ENCODE data around the gene PCSK2. TPM values are rescaled to one million over a fixed set of nuclear protein-coding genes. Genes with fewer than 3 reads are reported as not detected.

The PCSK2 gene
- total RNA-seq, 5 donors from 2014 or later (not counting 1 experiment from before 2014, with no cell fraction given), result not detected

- H3K4me3 ChIP-seq (ENCODE audit: control insufficient read depth in 1 of 2, extremely low read depth in 1 of 2, low read length in 1 of 2), result no peak overlapping the region
- no peaks in the 10 kb centered on the region for H3K9me3 ChIP-seq
- ATAC-seq (replicated peaks in 1 of 4) (no peak), DNase-seq (no peak)
- Mint-ChIP-seq H3K9me3 (no peaks in the 10 kb centered on the region), H3K4me1 (peaks cover 0 to 2% (median 0%) of the 10 kb centered on the region in 3 donors), H3K27ac (no peak overlapping the region), H3K27me3 (peaks cover 0 to 3% of the 10 kb centered on the region in 2 donors), H3K4me3 (no peak overlapping the region), H3K36me3 (no peaks in the 10 kb centered on the region)
- ChIA-PET POLR2A (no interaction called here), CTCF (interaction anchor here in 1 of 2 donors (0.8 kb wide), 1 partner anchor 19 kb away, joined by 3 read pairs; no protein-coding TSS in a partner anchor)
- H3K27me3 ChIP-seq (replicated peaks in 1 of 2; ENCODE audit: control insufficient read depth in 2 of 2, extremely low read depth in 1 of 2, insufficient read depth in 2 of 2, low read length in 1 of 2), result no peaks in the 10 kb centered on the region
- H3K36me3 ChIP-seq (ENCODE audit: control insufficient read depth in 2 of 2, extremely low read depth in 1 of 2, insufficient read depth in 1 of 2, low read length in 1 of 2), result no peaks in the 10 kb centered on the region
- H3K4me1 ChIP-seq (ENCODE audit: control insufficient read depth in 1 of 2, extremely low read depth in 1 of 2, insufficient read depth in 2 of 2, low read length in 2 of 2), result no peaks in the 10 kb centered on the region
- no peak overlapping the region for H3K27ac ChIP-seq (ENCODE audit: low read length)
- 100% methylated on average over 1 of the region's 8 CpGs for WGBS (ENCODE audit: insufficient coverage)
Measured at GRCh38 chr20:17524560-17524959, 297.7 kb downstream of the PCSK2 start.

- Histone ChIP-seq H3K27ac (ENCODE audit: low read length) (no peak overlapping the region), H3K9me3 (no peaks in the 10 kb centered on the region), H3K36me3 (ENCODE audit: control insufficient read depth in 2 of 2, extremely low read depth in 1 of 2, insufficient read depth in 1 of 2, low read length in 1 of 2) (no peaks in the 10 kb centered on the region), H3K4me1 (ENCODE audit: control insufficient read depth in 1 of 2, extremely low read depth in 1 of 2, insufficient read depth in 2 of 2, low read length in 2 of 2) (peaks cover 0 to 1% of the 10 kb centered on the region in 2 experiments), H3K27me3 (replicated peaks in 1 of 2; ENCODE audit: control insufficient read depth in 2 of 2, extremely low read depth in 1 of 2, insufficient read depth in 2 of 2, low read length in 1 of 2) (no peaks in the 10 kb centered on the region), H3K4me3 (ENCODE audit: control insufficient read depth in 1 of 2, extremely low read depth in 1 of 2, low read length in 1 of 2) (no peak overlapping the region)
- Mint-ChIP-seq H3K9me3 (no peaks in the 10 kb centered on the region), H3K4me1 (peaks cover 0 to 3% (median 0%) of the 10 kb centered on the region in 3 donors), H3K27me3 (peaks cover under 1 to 5% of the 10 kb centered on the region in 2 donors), H3K4me3 (no peak overlapping the region), H3K27ac (no peak overlapping the region), H3K36me3 (no peaks in the 10 kb centered on the region)
- ATAC-seq (replicated peaks in 1 of 4) (no peak), DNase-seq (no peak)
- CTCF ChIA-PET, result interaction anchor here in 1 of 2 donors (0.6 kb wide), 1 partner anchor 11 kb away, joined by 3 read pairs; no protein-coding TSS in a partner anchor
- POLR2A ChIA-PET, result interaction anchor here in 1 of 2 donors (0.5 kb wide), 1 partner anchor 157 kb away, joined by 5 read pairs; no protein-coding TSS in a partner anchor
- WGBS (ENCODE audit: insufficient coverage), result 100% methylated on average over 1 of the region's 5 CpGs
Measured at GRCh38 chr20:17525132-17525531, 298.3 kb downstream of the PCSK2 start.

- POLR2A ChIA-PET, result no interaction called here
- peaks cover 0 to 6% (median 4%) of the 10 kb centered on the region in 3 donors for H3K4me1 Mint-ChIP-seq
- ATAC-seq (replicated peaks in 1 of 4), result peak in 2 of 4 experiments; percentile 63 to 76
Measured at GRCh38 chr20:17525650-17526049, 298.8 kb downstream of the PCSK2 start.

GRCh38 chr20:17529586-17529985 is 302.7 kb downstream of the PCSK2 start:
- CTCF ChIA-PET, result interaction anchor here (0.6 kb wide), 2 partner anchors 25 to 93 kb away, joined by 3 to 4 read pairs; no protein-coding TSS in a partner anchor
- H3K4me3 ChIP-seq (ENCODE audit: control insufficient read depth in 1 of 2, extremely low read depth in 1 of 2, low read length in 1 of 2), result no peak overlapping the region
- no peaks in the 10 kb centered on the region for H3K9me3 Mint-ChIP-seq
- H3K27ac Mint-ChIP-seq, result no peak overlapping the region
- peaks cover 0 to 14% of the 10 kb centered on the region in 2 experiments for H3K27me3 ChIP-seq (replicated peaks in 1 of 2; ENCODE audit: control insufficient read depth in 2 of 2, extremely low read depth in 1 of 2, insufficient read depth in 2 of 2, low read length in 1 of 2)
- H3K4me1 ChIP-seq (ENCODE audit: control insufficient read depth in 1 of 2, extremely low read depth in 1 of 2, insufficient read depth in 2 of 2, low read length in 2 of 2), result peaks cover 5 to 13% of the 10 kb centered on the region in 2 experiments
- no peaks in the 10 kb centered on the region for H3K36me3 Mint-ChIP-seq
- no peak for ATAC-seq (replicated peaks in 1 of 4)
- H3K4me3 Mint-ChIP-seq, result peak overlapping the region in 1 of 3 donors; percentile 69
- H3K27me3 Mint-ChIP-seq, result peaks cover 10 to 14% of the 10 kb centered on the region in 2 donors
- no peaks in the 10 kb centered on the region for H3K36me3 ChIP-seq (ENCODE audit: control insufficient read depth in 2 of 2, extremely low read depth in 1 of 2, insufficient read depth in 1 of 2, low read length in 1 of 2)
- POLR2A ChIA-PET, result no interaction called here
- H3K9me3 ChIP-seq, result no peaks in the 10 kb centered on the region
- no peak for DNase-seq
- no peak overlapping the region for H3K27ac ChIP-seq (ENCODE audit: low read length)
- peaks cover 0 to 20% (median 9%) of the 10 kb centered on the region in 3 donors for H3K4me1 Mint-ChIP-seq

More at GRCh38 chr20:17525650-17526049, 298.8 kb downstream of the PCSK2 start:
- CTCF ChIA-PET, result no interaction called here
- Mint-ChIP-seq H3K9me3 (no peaks in the 10 kb centered on the region), H3K27me3 (peaks cover 5 to 9% of the 10 kb centered on the region in 2 donors), H3K27ac (no peak overlapping the region), H3K36me3 (no peaks in the 10 kb centered on the region), H3K4me3 (no peak overlapping the region)
- no peaks in the 10 kb centered on the region for H3K27me3 ChIP-seq (replicated peaks in 1 of 2; ENCODE audit: control insufficient read depth in 2 of 2, extremely low read depth in 1 of 2, insufficient read depth in 2 of 2, low read length in 1 of 2)
- DNase-seq, result peak in 3 of 35 experiments; percentile 25 to 51 (median 35)
- H3K27ac ChIP-seq (ENCODE audit: low read length), result no peak overlapping the region
- no peak overlapping the region for H3K4me3 ChIP-seq (ENCODE audit: control insufficient read depth in 1 of 2, extremely low read depth in 1 of 2, low read length in 1 of 2)
- no peaks in the 10 kb centered on the region for H3K9me3 ChIP-seq
- H3K4me1 ChIP-seq (ENCODE audit: control insufficient read depth in 1 of 2, extremely low read depth in 1 of 2, insufficient read depth in 2 of 2, low read length in 2 of 2), result peaks cover 0 to 6% of the 10 kb centered on the region in 2 experiments
- H3K36me3 ChIP-seq (ENCODE audit: control insufficient read depth in 2 of 2, extremely low read depth in 1 of 2, insufficient read depth in 1 of 2, low read length in 1 of 2), result no peaks in the 10 kb centered on the region

GRCh38 chr20:17530153-17530552 is 303.3 kb downstream of the PCSK2 start:
- peaks cover 10 to 14% of the 10 kb centered on the region in 2 donors for H3K27me3 Mint-ChIP-seq
- Histone ChIP-seq H3K4me3 (ENCODE audit: control insufficient read depth in 1 of 2, extremely low read depth in 1 of 2, low read length in 1 of 2) (no peak overlapping the region), H3K27ac (ENCODE audit: low read length) (no peak overlapping the region), H3K36me3 (ENCODE audit: control insufficient read depth in 2 of 2, extremely low read depth in 1 of 2, insufficient read depth in 1 of 2, low read length in 1 of 2) (no peaks in the 10 kb centered on the region), H3K27me3 (replicated peaks in 1 of 2; ENCODE audit: control insufficient read depth in 2 of 2, extremely low read depth in 1 of 2, insufficient read depth in 2 of 2, low read length in 1 of 2) (peaks cover 0 to 16% of the 10 kb centered on the region in 2 experiments), H3K9me3 (no peaks in the 10 kb centered on the region), H3K4me1 (ENCODE audit: control insufficient read depth in 1 of 2, extremely low read depth in 1 of 2, insufficient read depth in 2 of 2, low read length in 2 of 2) (peaks cover 5 to 13% of the 10 kb centered on the region in 2 experiments)
- no peak overlapping the region for H3K27ac Mint-ChIP-seq
- no peaks in the 10 kb centered on the region for H3K36me3 Mint-ChIP-seq
- DNase-seq (no peak), ATAC-seq (replicated peaks in 1 of 4) (no peak)
- peak overlapping the region; percentile 66 to 75 (median 69) for H3K4me3 Mint-ChIP-seq
- 92% methylated on average over 4 of the region's 7 CpGs for WGBS (ENCODE audit: insufficient coverage)
- POLR2A ChIA-PET, result no interaction called here
- H3K4me1 Mint-ChIP-seq, result peaks cover 0 to 20% (median 9%) of the 10 kb centered on the region in 3 donors
- CTCF ChIA-PET, result interaction anchor here in 1 of 2 donors (0.6 to 2.5 kb wide), 2 partner anchors 25 to 26 kb away, joined by 4 to 9 read pairs; no protein-coding TSS in a partner anchor
- no peaks in the 10 kb centered on the region for H3K9me3 Mint-ChIP-seq

- ChIA-PET CTCF (interaction anchor here in 1 of 2 donors (0.5 to 2.5 kb wide), 4 partner anchors 27 to 426 kb away, joined by 3 to 9 read pairs (median 4); no protein-coding TSS in a partner anchor), POLR2A (no interaction called here)
- 2% methylated on average over 108 of the region's 111 CpGs for WGBS (ENCODE audit: insufficient coverage)
- H3K27ac ChIP-seq (ENCODE audit: low read length), result peak within 1 kb of the TSS; percentile 21
- Mint-ChIP-seq H3K4me3 (peak within 1 kb of the TSS; percentile 71 to 84 (median 76)), H3K4me1 (peaks cover 0 to 20% (median 9%) of the 10 kb centered on the region in 3 donors), H3K27ac (peak within 1 kb of the TSS in 1 of 2 donors; percentile 80), H3K9me3 (no peaks in the 10 kb centered on the region), H3K36me3 (no peaks in the 10 kb centered on the region), H3K27me3 (peaks cover 10 to 14% of the 10 kb centered on the region in 2 donors)
- H3K36me3 ChIP-seq (ENCODE audit: control insufficient read depth in 2 of 2, extremely low read depth in 1 of 2, insufficient read depth in 1 of 2, low read length in 1 of 2), result no peaks in the 10 kb centered on the region
- H3K4me1 ChIP-seq (ENCODE audit: control insufficient read depth in 1 of 2, extremely low read depth in 1 of 2, insufficient read depth in 2 of 2, low read length in 2 of 2), result peaks cover 5 to 13% of the 10 kb centered on the region in 2 experiments
- no peaks in the 10 kb centered on the region for H3K9me3 ChIP-seq
- DNase-seq, result peak in 31 of 35 experiments; percentile 0 to 54 (median 19)
- peaks cover 0 to 22% of the 10 kb centered on the region in 2 experiments for H3K27me3 ChIP-seq (replicated peaks in 1 of 2; ENCODE audit: control insufficient read depth in 2 of 2, extremely low read depth in 1 of 2, insufficient read depth in 2 of 2, low read length in 1 of 2)
- H3K4me3 ChIP-seq (ENCODE audit: control insufficient read depth in 1 of 2, extremely low read depth in 1 of 2, low read length in 1 of 2), result peak within 1 kb of the TSS; percentile 43 to 75
- ATAC-seq (replicated peaks in 1 of 4), result peak; percentile 76 to 79 (median 78)
Measured at GRCh38 chr20:17530716-17531664, 304.1 kb downstream of the PCSK2 start, which contains the start of gene BFSP1. Gene BFSP1, minus strand, starts transcription at chr20:17531379. Its CDS starts 50 bp downstream, at chr20:17531329.

Measured in T-cell (primary cell).